ENCODE measurements around the gene SCAP. TPM values are rescaled to one million over a fixed set of nuclear protein-coding genes. Genes with fewer than 3 reads are reported as not detected.
A peak's percentile ranks its signal among the peaks of the same experiment; 100 is the strongest.

SCAP gene
- total and polyA plus RNA-seq, 2 of the 13 experiments (the other 11 are each of a cell fraction or from before 2014, with no cell fraction given): 40.4 to 53.3 TPM

- TF ChIP-seq ZNF124 (CRISPR knock-in tag; IDR thresholded peaks at IDR 0.05) (no peak), SP2 (CRISPR knock-in tag; IDR thresholded peaks at IDR 0.05) (no peak), CSRNP2 (CRISPR knock-in tag; conservative IDR thresholded peaks at IDR 0.05; ENCODE audit: low read depth) (no peak), SALL2 (CRISPR knock-in tag; IDR thresholded peaks at IDR 0.05) (no peak; the same call in 1 of the 2 replicates), ZNF709 (CRISPR knock-in tag; IDR thresholded peaks at IDR 0.05) (no peak), FOXK2 (IDR thresholded peaks at IDR 0.05) (no peak), HIC2 (CRISPR knock-in tag; IDR thresholded peaks at IDR 0.05; ENCODE audit: low read depth) (no peak), MAX (IDR thresholded peaks at IDR 0.05) (no peak), HNRNPUL1 (IDR thresholded peaks at IDR 0.05; ENCODE audit: low read depth, low read length) (no peak), CCDC6 (CRISPR knock-in tag; IDR thresholded peaks at IDR 0.05) (no peak), HDAC2 (CRISPR knock-in tag; IDR thresholded peaks at IDR 0.05) (no peak), ZSCAN25 (CRISPR knock-in tag; IDR thresholded peaks at IDR 0.05) (no peak), ZFY (CRISPR knock-in tag; IDR thresholded peaks at IDR 0.05) (0 out of 2 replicates have a peak, but pooled peaks have one; percentile 20), NR2C2 (CRISPR knock-in tag; IDR thresholded peaks at IDR 0.05; ENCODE audit: borderline replicate concordance) (peak; percentile 67; the same call in 1 of the 2 replicates), GABPB1 (CRISPR knock-in tag; IDR thresholded peaks at IDR 0.05) (no peak), ETV6 (CRISPR knock-in tag; conservative IDR thresholded peaks at IDR 0.05) (no peak)
- TF ChIP-seq, protein P1, sequence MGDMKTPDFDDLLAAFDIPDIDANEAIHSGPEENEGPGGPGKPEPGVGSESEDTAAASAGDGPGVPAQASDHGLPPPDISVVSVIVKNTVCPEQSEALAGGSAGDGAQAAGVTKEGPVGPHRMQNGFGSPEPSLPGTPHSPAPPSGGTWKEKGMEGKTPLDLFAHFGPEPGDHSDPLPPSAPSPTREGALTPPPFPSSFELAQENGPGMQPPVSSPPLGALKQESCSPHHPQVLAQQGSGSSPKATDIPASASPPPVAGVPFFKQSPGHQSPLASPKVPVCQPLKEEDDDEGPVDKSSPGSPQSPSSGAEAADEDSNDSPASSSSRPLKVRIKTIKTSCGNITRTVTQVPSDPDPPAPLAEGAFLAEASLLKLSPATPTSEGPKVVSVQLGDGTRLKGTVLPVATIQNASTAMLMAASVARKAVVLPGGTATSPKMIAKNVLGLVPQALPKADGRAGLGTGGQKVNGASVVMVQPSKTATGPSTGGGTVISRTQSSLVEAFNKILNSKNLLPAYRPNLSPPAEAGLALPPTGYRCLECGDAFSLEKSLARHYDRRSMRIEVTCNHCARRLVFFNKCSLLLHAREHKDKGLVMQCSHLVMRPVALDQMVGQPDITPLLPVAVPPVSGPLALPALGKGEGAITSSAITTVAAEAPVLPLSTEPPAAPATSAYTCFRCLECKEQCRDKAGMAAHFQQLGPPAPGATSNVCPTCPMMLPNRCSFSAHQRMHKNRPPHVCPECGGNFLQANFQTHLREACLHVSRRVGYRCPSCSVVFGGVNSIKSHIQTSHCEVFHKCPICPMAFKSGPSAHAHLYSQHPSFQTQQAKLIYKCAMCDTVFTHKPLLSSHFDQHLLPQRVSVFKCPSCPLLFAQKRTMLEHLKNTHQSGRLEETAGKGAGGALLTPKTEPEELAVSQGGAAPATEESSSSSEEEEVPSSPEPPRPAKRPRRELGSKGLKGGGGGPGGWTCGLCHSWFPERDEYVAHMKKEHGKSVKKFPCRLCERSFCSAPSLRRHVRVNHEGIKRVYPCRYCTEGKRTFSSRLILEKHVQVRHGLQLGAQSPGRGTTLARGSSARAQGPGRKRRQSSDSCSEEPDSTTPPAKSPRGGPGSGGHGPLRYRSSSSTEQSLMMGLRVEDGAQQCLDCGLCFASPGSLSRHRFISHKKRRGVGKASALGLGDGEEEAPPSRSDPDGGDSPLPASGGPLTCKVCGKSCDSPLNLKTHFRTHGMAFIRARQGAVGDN (CRISPR knock-in tag; IDR thresholded peaks at IDR 0.05): peak; percentile 14
- TF ChIP-seq, protein P2, sequence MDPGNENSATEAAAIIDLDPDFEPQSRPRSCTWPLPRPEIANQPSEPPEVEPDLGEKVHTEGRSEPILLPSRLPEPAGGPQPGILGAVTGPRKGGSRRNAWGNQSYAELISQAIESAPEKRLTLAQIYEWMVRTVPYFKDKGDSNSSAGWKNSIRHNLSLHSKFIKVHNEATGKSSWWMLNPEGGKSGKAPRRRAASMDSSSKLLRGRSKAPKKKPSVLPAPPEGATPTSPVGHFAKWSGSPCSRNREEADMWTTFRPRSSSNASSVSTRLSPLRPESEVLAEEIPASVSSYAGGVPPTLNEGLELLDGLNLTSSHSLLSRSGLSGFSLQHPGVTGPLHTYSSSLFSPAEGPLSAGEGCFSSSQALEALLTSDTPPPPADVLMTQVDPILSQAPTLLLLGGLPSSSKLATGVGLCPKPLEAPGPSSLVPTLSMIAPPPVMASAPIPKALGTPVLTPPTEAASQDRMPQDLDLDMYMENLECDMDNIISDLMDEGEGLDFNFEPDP (CRISPR knock-in tag; conservative IDR thresholded peaks at IDR 0.05): no peak
- TF ChIP-seq, protein P3, sequence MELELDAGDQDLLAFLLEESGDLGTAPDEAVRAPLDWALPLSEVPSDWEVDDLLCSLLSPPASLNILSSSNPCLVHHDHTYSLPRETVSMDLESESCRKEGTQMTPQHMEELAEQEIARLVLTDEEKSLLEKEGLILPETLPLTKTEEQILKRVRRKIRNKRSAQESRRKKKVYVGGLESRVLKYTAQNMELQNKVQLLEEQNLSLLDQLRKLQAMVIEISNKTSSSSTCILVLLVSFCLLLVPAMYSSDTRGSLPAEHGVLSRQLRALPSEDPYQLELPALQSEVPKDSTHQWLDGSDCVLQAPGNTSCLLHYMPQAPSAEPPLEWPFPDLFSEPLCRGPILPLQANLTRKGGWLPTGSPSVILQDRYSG (CRISPR knock-in tag; IDR thresholded peaks at IDR 0.05): no peak
Observed at GRCh38 chr3:47420511-47421484, 54.9 kb downstream of the SCAP start (continued).

Data from HepG2 (cell line).